ENCODE data around the gene MAZ. TPM values are rescaled to one million over a fixed set of nuclear protein-coding genes. Genes with fewer than 3 reads are reported as not detected.

MAZ gene
- total RNA-seq, result 227 and 252 TPM in 2 replicates

DNA sequence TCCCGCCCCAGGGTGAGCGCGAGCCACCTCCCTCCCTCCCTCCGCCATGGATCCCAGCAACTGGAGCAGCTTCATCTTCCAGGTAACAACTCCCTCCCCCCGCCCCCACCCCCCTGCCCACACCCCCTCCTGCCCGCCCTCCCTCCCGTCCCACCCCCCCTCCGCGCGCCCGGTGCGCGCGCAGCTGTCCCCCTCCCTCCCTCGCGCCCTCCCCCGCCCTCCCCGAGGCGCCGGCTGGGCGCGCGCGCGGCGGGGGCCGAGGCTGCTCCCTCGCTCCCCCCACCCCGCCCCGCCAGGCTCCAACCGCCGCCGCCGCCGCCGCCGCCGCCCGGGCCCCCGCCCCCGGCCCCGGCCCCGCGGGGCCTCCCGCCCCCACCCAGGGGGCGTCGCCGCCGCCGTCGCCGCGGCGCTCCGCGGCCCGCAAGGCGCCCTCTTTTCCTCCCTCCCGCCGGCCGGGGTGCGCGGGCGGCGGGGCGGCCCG is at the start of gene MAZ:
Gene MAZ, plus strand, starts transcription at position 431 of the 481 bp plus-strand sequence. CDS start 173 bp downstream, outside the sequence.

DNA sequence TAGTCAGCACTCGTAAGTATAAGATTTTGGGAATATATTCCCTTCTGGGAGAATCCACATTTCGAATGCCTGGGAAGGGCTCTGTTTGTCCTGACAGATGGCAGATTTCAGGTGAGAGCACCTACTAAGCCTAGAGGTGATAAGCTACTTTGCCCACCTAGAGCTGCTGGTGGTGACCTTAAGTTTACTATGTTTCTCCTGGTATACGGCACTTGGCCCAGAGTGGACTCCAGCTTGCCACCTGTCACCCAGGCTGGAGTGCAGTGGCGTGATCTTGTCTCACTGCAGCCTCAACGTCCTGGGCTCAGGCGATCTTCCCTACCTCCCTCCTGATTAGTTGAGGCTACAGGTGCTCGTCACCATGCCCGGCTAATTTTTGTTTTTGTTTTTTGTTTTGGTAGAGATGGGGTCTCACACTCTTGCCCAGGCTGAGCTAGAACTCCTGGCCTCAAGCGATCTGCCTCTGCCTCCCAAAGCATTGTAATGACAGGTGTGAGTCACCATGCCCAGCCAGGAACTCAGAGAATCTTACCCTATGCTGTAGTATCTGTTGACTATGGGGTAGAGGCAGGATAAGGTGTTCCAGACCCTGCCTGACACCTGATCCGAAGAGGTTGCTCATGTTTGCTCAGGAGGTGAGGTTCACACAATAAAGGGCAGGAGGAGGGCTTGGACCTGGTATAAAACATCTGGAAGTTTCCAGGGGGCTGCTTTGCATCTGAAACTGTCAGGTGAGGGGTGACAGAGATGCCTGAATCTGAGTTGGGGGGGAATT is 28.6 kb upstream of the MAZ start, which contains the start of gene ZG16:
Gene ZG16, plus strand, starts transcription at position 681 of the 775 bp plus-strand sequence. CDS start 1,011 bp downstream, outside the sequence.

DNA sequence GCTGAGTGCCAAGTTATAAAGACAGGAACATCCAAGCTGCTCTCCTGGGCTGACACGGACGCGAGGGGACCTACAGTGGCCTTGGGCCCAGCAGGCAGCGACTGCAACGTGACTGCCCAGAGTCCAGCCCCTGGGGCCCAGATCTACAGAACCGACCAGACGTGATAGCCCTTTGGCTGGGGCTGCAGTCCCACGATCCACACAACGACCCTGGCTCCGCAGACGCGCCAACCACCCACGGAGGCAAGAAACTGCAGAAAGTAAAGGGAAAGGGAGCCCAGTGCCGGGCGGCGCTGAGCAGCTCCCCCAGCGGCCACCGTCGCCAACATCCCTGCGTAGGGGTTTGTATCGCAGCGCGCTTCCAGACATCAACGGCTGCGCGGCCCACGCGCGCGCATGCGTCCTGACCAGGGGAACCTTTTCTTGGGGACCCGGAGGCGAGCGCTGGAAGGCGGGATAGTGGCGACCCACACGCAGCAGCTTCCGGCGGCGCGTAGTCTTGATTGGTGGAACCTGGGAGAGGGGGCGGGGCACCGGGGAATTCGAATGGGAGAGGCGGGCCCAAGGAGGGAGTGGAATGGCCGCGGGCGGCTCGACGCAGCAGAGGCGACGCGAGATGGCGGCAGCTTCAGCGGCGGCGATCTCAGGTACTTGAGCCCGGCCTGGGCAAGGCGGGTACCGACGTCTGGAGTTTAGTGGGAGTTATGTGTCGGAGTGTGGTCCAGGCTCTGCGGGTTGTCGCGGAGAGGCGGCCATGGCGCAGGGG is 16.0 kb upstream of the MAZ start, which contains the start of gene KIF22:
Gene KIF22, plus strand, starts transcription at position 569 of the 766 bp plus-strand sequence. Its CDS starts 9 bp downstream, at position 578.

DNA sequence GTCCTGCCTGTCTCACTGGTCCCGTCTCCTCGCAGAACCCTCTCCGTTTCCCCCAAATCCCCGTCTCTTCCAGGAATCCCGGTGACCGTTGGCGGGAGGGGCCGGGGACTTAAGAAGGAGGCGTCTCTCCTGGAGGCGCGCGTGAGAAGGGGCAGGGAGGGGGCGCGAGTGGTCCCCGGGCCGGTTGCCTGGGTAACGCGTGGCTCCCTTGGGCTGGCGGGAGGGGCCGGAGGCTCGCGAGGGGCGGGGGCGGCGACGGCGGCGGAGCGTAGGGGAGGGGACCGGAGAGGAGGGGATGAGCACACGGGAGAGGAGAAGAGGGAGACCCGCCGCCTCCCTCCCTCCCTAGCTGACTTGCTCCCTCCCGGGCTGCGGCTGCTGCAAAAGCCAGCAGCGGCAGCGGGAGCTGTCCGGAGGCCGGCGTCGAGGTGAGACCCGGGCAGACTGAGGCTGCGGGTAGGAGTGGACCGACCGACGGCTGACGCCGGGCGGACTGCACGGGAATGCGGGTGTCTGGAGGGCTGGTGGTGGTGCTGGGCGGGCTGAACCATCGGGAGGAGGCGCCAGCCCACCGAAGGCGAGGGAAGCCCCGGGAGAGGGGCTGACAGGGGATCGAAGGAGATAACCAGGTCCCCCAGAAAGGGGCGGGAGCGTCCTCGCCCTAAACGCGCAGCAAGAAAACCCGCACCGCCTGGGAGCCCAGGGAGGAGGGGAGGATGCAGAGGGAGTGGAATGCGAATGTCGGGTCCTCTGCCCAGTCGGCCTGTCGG is 5.8 kb downstream of the MAZ start, which contains the start of gene PRRT2:
Gene PRRT2, plus strand, starts transcription at position 298 of the 770 bp plus-strand sequence. CDS start 862 bp downstream, outside the sequence.

DNA sequence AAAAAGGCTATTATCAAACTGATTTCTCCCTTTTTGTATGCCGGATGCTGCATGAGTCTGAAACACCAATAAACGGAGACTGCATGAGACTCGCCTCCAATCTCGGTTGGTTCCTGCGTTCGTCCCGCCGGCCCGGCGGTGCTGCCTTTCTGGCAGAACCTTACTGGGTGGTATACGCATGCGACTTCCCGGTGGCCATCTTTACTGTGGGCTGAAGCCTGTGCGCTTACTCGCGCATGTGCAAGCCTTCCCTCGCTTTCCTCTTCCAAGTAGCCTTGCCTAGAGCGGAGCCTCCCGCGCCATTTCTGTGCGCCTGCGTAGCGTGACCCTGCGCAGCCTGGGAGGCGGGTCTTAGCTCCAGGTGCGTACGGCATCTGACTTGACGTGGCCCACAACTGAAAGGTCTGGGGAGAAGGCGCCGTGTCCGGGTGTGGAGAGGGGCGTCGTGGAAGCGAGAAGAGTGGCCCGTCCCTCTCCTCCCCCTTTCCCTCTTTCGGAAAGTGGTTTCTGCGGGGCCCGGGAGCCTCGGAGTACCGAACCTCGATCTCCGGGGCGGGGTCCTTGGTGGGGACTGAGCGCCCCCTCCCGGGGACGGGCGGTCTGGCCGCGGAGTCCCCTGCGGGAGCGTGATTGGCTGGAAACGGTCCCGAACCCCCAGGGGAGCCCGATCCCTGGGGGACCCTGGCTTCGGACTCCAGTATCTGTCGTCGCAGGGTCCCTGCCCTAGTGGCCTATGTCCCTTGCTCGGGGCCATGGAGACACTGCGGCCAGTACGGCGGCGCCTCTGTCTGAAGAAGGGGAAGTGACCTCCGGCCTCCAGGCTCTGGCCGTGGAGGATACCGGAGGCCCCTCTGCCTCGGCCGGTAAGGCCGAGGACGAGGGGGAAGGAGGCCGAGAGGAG is 9.7 kb downstream of the MAZ start, which contains the start of gene PAGR1:
Gene PAGR1, plus strand, starts transcription at position 360 of the 901 bp plus-strand sequence. Its CDS starts 374 bp downstream, at position 734.

DNA sequence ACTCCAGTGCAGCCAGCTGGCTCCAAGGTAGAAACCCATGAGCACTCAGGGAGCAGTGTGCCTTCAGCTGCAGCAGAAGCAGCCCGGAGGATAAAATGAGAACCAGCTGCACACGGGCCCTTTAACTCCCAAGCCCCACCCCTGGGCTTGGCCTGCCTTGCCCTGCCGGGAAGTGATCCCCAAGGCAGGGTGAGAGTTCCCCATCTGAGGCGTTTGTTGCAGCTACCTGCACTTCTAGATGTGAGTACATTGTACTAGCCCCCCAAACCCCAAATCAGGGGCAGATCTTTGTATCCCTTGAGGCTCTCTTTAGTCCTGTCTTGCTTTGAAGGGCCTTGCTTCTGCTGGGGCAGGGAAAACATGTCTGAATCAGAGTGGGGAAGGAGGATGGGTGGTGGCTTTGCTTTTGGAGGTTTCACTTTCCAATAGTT is 14.0 kb downstream of the MAZ start, which contains the start of gene MVP:
Gene MVP, plus strand, starts transcription at position 192 of the 431 bp plus-strand sequence. CDS start 10,088 bp downstream, outside the sequence.

Other genes starting within 250 kb of the MAZ start
- gene SPN, start 143.3 kb upstream of the MAZ start, total RNA-seq, result not detected in 2 replicates
- gene QPRT, start 127.3 kb upstream of the MAZ start, total RNA-seq, result under 0.01 and 0.19 TPM in 2 replicates
- not detected in 2 replicates for gene C16orf54, start 60.5 kb upstream of the MAZ start, total RNA-seq
- not detected in 2 replicates for gene ZG16, start 28.3 kb upstream of the MAZ start, total RNA-seq
- 29.6 and 57.5 TPM in 2 replicates for gene KIF22, start 15.8 kb upstream of the MAZ start, total RNA-seq
- 0.27 and 0.56 TPM in 2 replicates for gene PRRT2, start 5.7 kb downstream of the MAZ start, total RNA-seq
- gene PAGR1, start 9.6 kb downstream of the MAZ start, total RNA-seq, result 17.2 and 21.5 TPM in 2 replicates
- gene MVP, start 13.9 kb downstream of the MAZ start, total RNA-seq, result 250 and 373 TPM in 2 replicates
- gene CDIPT, start 56.7 kb downstream of the MAZ start, total RNA-seq, result 56.0 and 67.3 TPM in 2 replicates
- 1.2 and 3.7 TPM in 2 replicates for gene SEZ6L2, start 93.0 kb downstream of the MAZ start, total RNA-seq
- 1.2 and 2.4 TPM in 2 replicates for gene ASPHD1, start 94.0 kb downstream of the MAZ start, total RNA-seq
- 4.7 and 5.7 TPM in 2 replicates for gene KCTD13, start 119.7 kb downstream of the MAZ start, total RNA-seq
- 61.0 and 61.1 TPM in 2 replicates for gene TMEM219, start 155.6 kb downstream of the MAZ start, total RNA-seq
- gene TAOK2, start 167.3 kb downstream of the MAZ start, total RNA-seq, result 97.0 TPM in 2 replicates
- gene HIRIP3, start 189.1 kb downstream of the MAZ start, total RNA-seq, result 4.9 and 6.4 TPM in 2 replicates
- gene INO80E, start 189.7 kb downstream of the MAZ start, total RNA-seq, result 17.3 and 18.3 TPM in 2 replicates
- gene DOC2A, start 204.5 kb downstream of the MAZ start, total RNA-seq, result 0.09 and 0.38 TPM in 2 replicates
- not detected in 2 replicates for gene C16orf92, start 216.7 kb downstream of the MAZ start, total RNA-seq
- gene TLCD3B, start 224.7 kb downstream of the MAZ start, total RNA-seq, result 0.09 TPM in 2 replicates